HepG2 (cell line): ENCODE results near the gene RAD54L. TPM values are rescaled to one million over a fixed set of nuclear protein-coding genes. Genes with fewer than 3 reads are reported as not detected.
A peak's percentile ranks its signal among the peaks of the same experiment; 100 is the strongest.

Experiments used
- ATAD3A ChIP-seq: sonication (generic); formaldehyde crosslinking; IDR thresholded peaks from 2 replicates; pipeline ENCODE4 v1.4.0; 2020; ENCODE audit warnings: missing genetic modification reagents
- BHLHE40 ChIP-seq: IDR thresholded peaks from 2 replicates; pipeline ENCODE4 v1.6.1; 2011; ENCODE audit warnings: low read length, improper control_type of control experiment
- DR1 ChIP-seq: sonication (generic); formaldehyde crosslinking; IDR thresholded peaks from 2 replicates; pipeline ENCODE4 v1.8.0; 2021; ENCODE audit warnings: mild to moderate bottlenecking, missing genetic modification reagents, inconsistent platforms
- ELK4 ChIP-seq: sonication (generic); formaldehyde crosslinking; IDR thresholded peaks from 2 replicates; pipeline ENCODE4 v1.9.0; 2021; ENCODE audit warnings: missing genetic modification reagents, borderline replicate concordance
- HNRNPLL ChIP-seq: fragments of 200-400 bp; formaldehyde crosslinking; IDR thresholded peaks from 2 replicates; pipeline ENCODE4 v1.6.1; 2017; ENCODE audit warnings: mild to moderate bottlenecking, low read depth, low read length; ENCODE audit not compliant: poor library complexity, severe bottlenecking
- MEF2D ChIP-seq: sonication (generic); formaldehyde crosslinking; IDR thresholded peaks from 2 replicates; pipeline ENCODE4 v1.5.1; 2020; ENCODE audit warnings: mild to moderate bottlenecking, missing genetic modification reagents
- PITX1 ChIP-seq: sonication (generic); formaldehyde crosslinking; IDR thresholded peaks from 2 replicates; pipeline ENCODE4 v1.5.1; 2020; ENCODE audit warnings: mild to moderate bottlenecking, missing genetic modification reagents
- RNF219 ChIP-seq: sonication (generic); formaldehyde crosslinking; IDR thresholded peaks from 2 replicates; pipeline ENCODE4 v1.5.0; 2020; ENCODE audit warnings: mild to moderate bottlenecking, missing genetic modification reagents
- SMAD3 ChIP-seq: sonication (generic); formaldehyde crosslinking; IDR thresholded peaks from 2 replicates; pipeline ENCODE4 v1.4.0; 2020; ENCODE audit warnings: missing genetic modification reagents
- ZNF598 ChIP-seq: sonication (generic); formaldehyde crosslinking; IDR thresholded peaks from 2 replicates; pipeline ENCODE4 v1.5.1; 2020; ENCODE audit warnings: mild to moderate bottlenecking, missing genetic modification reagents, borderline replicate concordance
- ZNF800 ChIP-seq: sonication (generic); formaldehyde crosslinking; IDR thresholded peaks from 2 replicates; pipeline ENCODE4 v1.4.0; 2020; ENCODE audit warnings: missing genetic modification reagents
- ZSCAN25 ChIP-seq: sonication (generic); formaldehyde crosslinking; IDR thresholded peaks from 2 replicates; pipeline ENCODE4 v1.8.0; 2022; ENCODE audit warnings: mild to moderate bottlenecking, missing genetic modification reagents
- polyA plus RNA-seq, 8 experiments: library from polyadenylated mRNA; depleted of rRNA in 3 of 8; stranded (reverse) in 7 of 8; unstranded in 1 of 8; fragments of >200 nt; fragmentation: Illumina TruSeq in 4 of 8; extraction: Trizol in 4 of 8; gene quantifications; 2 replicates each; pipeline versions ENCODE4 v1.2.1 to v1.2.3, GENCODE V29; 2011 to 2016; ENCODE audit warnings: low read depth in 4 of 8, missing spikeins in 1 of 8, mixed read lengths in 1 of 8; ENCODE audit not compliant: insufficient read depth in 1 of 8
- total RNA-seq, 5 experiments: library from RNA; depleted of rRNA; stranded (reverse); fragments of >200 nt; fragmentation: Illumina TruSeq; extraction: Trizol; gene quantifications; 2 replicates each; pipeline ENCODE4 v1.2.3, GENCODE V29; 2016; ENCODE audit warnings: low read depth in 1 of 5
- TF ChIP-seq, protein P1 (sequence below): sonication (generic); formaldehyde crosslinking; IDR thresholded peaks from 2 replicates; pipeline ENCODE4 v1.9.0; 2021; ENCODE audit warnings: missing genetic modification reagents, borderline replicate concordance
- TF ChIP-seq, protein P2 (sequence below): sonication (generic); formaldehyde crosslinking; IDR thresholded peaks from 2 replicates; pipeline ENCODE4 v1.4.0; 2020; ENCODE audit warnings: missing genetic modification reagents, borderline replicate concordance
- TF ChIP-seq, protein P3 (sequence below): sonication (generic); formaldehyde crosslinking; IDR thresholded peaks from 2 replicates; pipeline ENCODE4 v1.5.1; 2020; ENCODE audit warnings: missing genetic modification reagents, mild to moderate bottlenecking, borderline replicate concordance

RAD54L gene
- total and polyA plus RNA-seq, 2 of the 13 experiments (the other 11 are each of a cell fraction or from before 2014, with no cell fraction given) = 10.2 to 30.0 TPM

- TF ChIP-seq, protein P1, sequence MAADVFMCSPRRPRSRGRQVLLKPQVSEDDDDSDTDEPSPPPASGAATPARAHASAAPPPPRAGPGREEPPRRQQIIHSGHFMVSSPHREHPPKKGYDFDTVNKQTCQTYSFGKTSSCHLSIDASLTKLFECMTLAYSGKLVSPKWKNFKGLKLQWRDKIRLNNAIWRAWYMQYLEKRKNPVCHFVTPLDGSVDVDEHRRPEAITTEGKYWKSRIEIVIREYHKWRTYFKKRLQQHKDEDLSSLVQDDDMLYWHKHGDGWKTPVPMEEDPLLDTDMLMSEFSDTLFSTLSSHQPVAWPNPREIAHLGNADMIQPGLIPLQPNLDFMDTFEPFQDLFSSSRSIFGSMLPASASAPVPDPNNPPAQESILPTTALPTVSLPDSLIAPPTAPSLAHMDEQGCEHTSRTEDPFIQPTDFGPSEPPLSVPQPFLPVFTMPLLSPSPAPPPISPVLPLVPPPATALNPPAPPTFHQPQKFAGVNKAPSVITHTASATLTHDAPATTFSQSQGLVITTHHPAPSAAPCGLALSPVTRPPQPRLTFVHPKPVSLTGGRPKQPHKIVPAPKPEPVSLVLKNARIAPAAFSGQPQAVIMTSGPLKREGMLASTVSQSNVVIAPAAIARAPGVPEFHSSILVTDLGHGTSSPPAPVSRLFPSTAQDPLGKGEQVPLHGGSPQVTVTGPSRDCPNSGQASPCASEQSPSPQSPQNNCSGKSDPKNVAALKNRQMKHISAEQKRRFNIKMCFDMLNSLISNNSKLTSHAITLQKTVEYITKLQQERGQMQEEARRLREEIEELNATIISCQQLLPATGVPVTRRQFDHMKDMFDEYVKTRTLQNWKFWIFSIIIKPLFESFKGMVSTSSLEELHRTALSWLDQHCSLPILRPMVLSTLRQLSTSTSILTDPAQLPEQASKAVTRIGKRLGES = no peak
- TF ChIP-seq SMAD3 (CRISPR knock-in tag) (0 out of 2 replicates have a peak, but pooled peaks have one; percentile 9), ATAD3A (CRISPR knock-in tag) (no peak), ZSCAN25 (CRISPR knock-in tag) (no peak), ZNF598 (peak; percentile 15; the same call in 1 of the 2 replicates), HNRNPLL (no peak), MEF2D (CRISPR knock-in tag) (no peak), ELK4 (0 out of 2 replicates have a peak, but pooled peaks have one; percentile 27), ZNF800 (CRISPR knock-in tag) (no peak), BHLHE40 (peak; percentile 94), PITX1 (CRISPR knock-in tag) (no peak), DR1 (CRISPR knock-in tag) (peak; percentile 41), RNF219 (CRISPR knock-in tag) (no peak)
- TF ChIP-seq, protein P2, sequence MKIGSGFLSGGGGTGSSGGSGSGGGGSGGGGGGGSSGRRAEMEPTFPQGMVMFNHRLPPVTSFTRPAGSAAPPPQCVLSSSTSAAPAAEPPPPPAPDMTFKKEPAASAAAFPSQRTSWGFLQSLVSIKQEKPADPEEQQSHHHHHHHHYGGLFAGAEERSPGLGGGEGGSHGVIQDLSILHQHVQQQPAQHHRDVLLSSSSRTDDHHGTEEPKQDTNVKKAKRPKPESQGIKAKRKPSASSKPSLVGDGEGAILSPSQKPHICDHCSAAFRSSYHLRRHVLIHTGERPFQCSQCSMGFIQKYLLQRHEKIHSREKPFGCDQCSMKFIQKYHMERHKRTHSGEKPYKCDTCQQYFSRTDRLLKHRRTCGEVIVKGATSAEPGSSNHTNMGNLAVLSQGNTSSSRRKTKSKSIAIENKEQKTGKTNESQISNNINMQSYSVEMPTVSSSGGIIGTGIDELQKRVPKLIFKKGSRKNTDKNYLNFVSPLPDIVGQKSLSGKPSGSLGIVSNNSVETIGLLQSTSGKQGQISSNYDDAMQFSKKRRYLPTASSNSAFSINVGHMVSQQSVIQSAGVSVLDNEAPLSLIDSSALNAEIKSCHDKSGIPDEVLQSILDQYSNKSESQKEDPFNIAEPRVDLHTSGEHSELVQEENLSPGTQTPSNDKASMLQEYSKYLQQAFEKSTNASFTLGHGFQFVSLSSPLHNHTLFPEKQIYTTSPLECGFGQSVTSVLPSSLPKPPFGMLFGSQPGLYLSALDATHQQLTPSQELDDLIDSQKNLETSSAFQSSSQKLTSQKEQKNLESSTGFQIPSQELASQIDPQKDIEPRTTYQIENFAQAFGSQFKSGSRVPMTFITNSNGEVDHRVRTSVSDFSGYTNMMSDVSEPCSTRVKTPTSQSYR = no peak; the same call in 1 of the 2 replicates
- TF ChIP-seq, protein P3, sequence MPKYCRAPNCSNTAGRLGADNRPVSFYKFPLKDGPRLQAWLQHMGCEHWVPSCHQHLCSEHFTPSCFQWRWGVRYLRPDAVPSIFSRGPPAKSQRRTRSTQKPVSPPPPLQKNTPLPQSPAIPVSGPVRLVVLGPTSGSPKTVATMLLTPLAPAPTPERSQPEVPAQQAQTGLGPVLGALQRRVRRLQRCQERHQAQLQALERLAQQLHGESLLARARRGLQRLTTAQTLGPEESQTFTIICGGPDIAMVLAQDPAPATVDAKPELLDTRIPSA = no peak
Measured at GRCh38 chr1:46303038-46303871, 55.7 kb downstream of the RAD54L start, which contains the start of the genes LRRC41 and UQCRH (continued).
